Panc1 (cell line): ENCODE results near the gene AP4E1. TPM values are rescaled to one million over a fixed set of nuclear protein-coding genes. Genes with fewer than 3 reads are reported as not detected.
"Not testable (repeated sequence)": the region's sequence is repeated elsewhere in the genome, so short reads cannot be mapped to it uniquely, and the experiment has no call there.

Experiments used
- ATAC-seq: fragments of 200-7000 bp; cut with Tn5 transposase; 2 replicates; pipeline ENCODE4 v1.9.1; 2020; ENCODE audit warnings: mild to moderate bottlenecking, moderate library complexity
- BruUV-seq: library from RNA; stranded (reverse); fragments of 400-500 nt; replicated peaks from 2 replicates; lab custom pipeline; 2021; lab: Mats Ljungman, UMichigan
- CTCF ChIA-PET: fragments of 300-600 bp; sonication (Branson Sonifier 250); formaldehyde crosslinking; loops from one replicate; lab custom pipeline; 2022; ENCODE audit warnings: antibody characterized with exemption; lab: Charles Lee
- POLR2A ChIA-PET: fragments of 300-600 bp; sonication (Branson Sonifier 250); formaldehyde crosslinking; loops from one replicate; lab custom pipeline; 2022; ENCODE audit warnings: antibody characterized with exemption; lab: Charles Lee
- DNase-seq: peaks from one replicate; pipeline ENCODE4 v3.0.0-alpha.2; 2010; ENCODE audit warnings: low read depth, low spot score
- H3K27ac ChIP-seq: 2 replicates; pipeline ENCODE4 v1.5.1; 2011; ENCODE audit warnings: mild to moderate bottlenecking, low read length, inconsistent platforms
- H3K27me3 ChIP-seq: fragments of 200-500 bp; sonication (Bioruptor generic); 2 replicates; pipeline ENCODE4 v1.6.0; 2014; ENCODE audit warnings: low read length, inconsistent platforms; ENCODE audit not compliant: control insufficient read depth, insufficient read depth
- H3K36me3 ChIP-seq: fragments of 200-500 bp; sonication (Bioruptor generic); 2 replicates; pipeline ENCODE4 v1.5.1; 2014; ENCODE audit warnings: inconsistent platforms, mild to moderate bottlenecking, low read length, moderate library complexity; ENCODE audit not compliant: control insufficient read depth, insufficient read depth
- H3K4me1 ChIP-seq: 2 replicates; pipeline ENCODE4 v1.5.1; 2011; ENCODE audit warnings: inconsistent platforms, mild to moderate bottlenecking, low read length, moderate library complexity; ENCODE audit not compliant: control insufficient read depth, insufficient read depth
- H3K4me3 ChIP-seq, 2 experiments: 2 replicates each; pipeline ENCODE4 v1.5.1; 2011 to 2012; ENCODE audit warnings: low read depth in 2 of 2, low read length in 2 of 2, mild to moderate bottlenecking in 2 of 2, inconsistent platforms in 1 of 2, moderate library complexity in 1 of 2
- H3K9me3 ChIP-seq: fragments of 200-500 bp; sonication (Bioruptor generic); 2 replicates; pipeline ENCODE4 v1.5.1; 2014; ENCODE audit warnings: low read depth, mild to moderate bottlenecking, inconsistent platforms, low read length, moderate library complexity; ENCODE audit not compliant: control insufficient read depth, insufficient read depth
- CTCF ChIP-seq: fragments of 450-650 bp; IDR thresholded peaks from 2 replicates; pipeline ENCODE4 v1.5.1; 2017; ENCODE audit warnings: mild to moderate bottlenecking
- POLR2AphosphoS5 ChIP-seq: IDR thresholded peaks from 2 replicates; pipeline ENCODE4 v1.6.1; 2012; ENCODE audit warnings: mild to moderate bottlenecking, low read depth, low read length, moderate library complexity
- REST ChIP-seq, 2 experiments: IDR thresholded peaks; 2 replicates each; pipeline ENCODE4 v1.6.1; 2011 to 2012; ENCODE audit warnings: low read depth in 2 of 2, control low read depth in 1 of 2, low read length in 1 of 2, mild to moderate bottlenecking in 1 of 2, moderate library complexity in 1 of 2; ENCODE audit not compliant: insufficient read depth in 1 of 2
- SIN3A ChIP-seq: IDR thresholded peaks from 2 replicates; pipeline ENCODE4 v1.6.1; 2012; ENCODE audit warnings: low read depth, mild to moderate bottlenecking, low read length, moderate library complexity, borderline replicate concordance; ENCODE audit not compliant: insufficient read depth
- TCF7L2 ChIP-seq: IDR thresholded peaks from 2 replicates; pipeline ENCODE4 v1.6.1; 2011; ENCODE audit warnings: mild to moderate bottlenecking, low read depth, low read length, inconsistent platforms
- in situ Hi-C: cut with HindIII; loops from 2 replicates; pipeline ENCODE4 v1.10.0; 2016; ENCODE audit warnings: low sequenced_read_pairs, low pct_unique_long_range_greater_than_20kb
- intact Hi-C: fragments of 100-400 bp; cut with micrococcal nuclease; formaldehyde crosslinking; loops from one replicate; pipeline ENCODE4 v1.10.0; 2022; ENCODE audit not compliant: unreplicated experiment
- total RNA-seq: library from RNA; stranded (reverse); gene quantifications from one replicate; pipeline ENCODE4 v1.2.1, GENCODE V29; 2021; ENCODE audit not compliant: unreplicated experiment

AP4E1 gene
- total RNA-seq, 1 experiment from 2014 or later: 13.6 TPM

GRCh38 chr15:50944672-50945071 lies 36.2 kb downstream of the AP4E1 start:
- DNase-seq (no peak), ATAC-seq (no peak)
- Histone ChIP-seq H3K36me3 (no peaks in the 10 kb centered on the region), H3K27me3 (no peaks in the 10 kb centered on the region), H3K4me3 (no peak overlapping the region), H3K4me1 (peaks cover 8% of the 10 kb centered on the region; the same call in 1 of the 2 replicates), H3K9me3 (no peaks in the 10 kb centered on the region), H3K27ac (no peak overlapping the region)
- in situ Hi-C loops (no loop called here), intact Hi-C loops (no loop called here)
- no peak for TF ChIP-seq POLR2AphosphoS5
- ChIA-PET CTCF (no interaction called here), POLR2A (no interaction called here)
- BruUV-seq: no TSS peak

DNA sequence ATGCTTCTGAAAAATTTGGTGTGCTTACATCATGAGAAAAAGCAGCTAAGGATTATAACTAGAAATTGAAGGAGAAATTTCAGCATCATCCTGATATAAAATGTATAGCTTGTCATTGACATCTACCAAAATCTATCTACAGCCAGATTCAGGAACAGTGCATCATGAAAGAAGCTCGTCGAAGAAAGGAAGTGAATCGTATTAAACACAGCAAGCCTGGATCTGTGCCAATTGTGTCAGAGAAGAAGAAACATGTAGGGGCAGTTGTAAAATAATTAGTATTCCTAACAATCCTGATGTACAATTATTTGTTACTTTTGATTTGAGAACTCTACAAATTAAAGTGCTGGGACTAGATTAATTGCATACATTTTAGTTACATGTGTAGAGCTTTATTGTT lies 37.2 kb downstream of the AP4E1 start:
- no peak for DNase-seq
- ATAC-seq: no peak
- no peaks in the 10 kb centered on the region for H3K36me3 ChIP-seq
- no peak overlapping the region for H3K27ac ChIP-seq
- no peaks in the 10 kb centered on the region for H3K27me3 ChIP-seq
- no peak overlapping the region for H3K4me3 ChIP-seq
- TF ChIP-seq REST (IDR thresholded peaks at IDR 0.05; ENCODE audit: insufficient read depth in 1 of 2, low read depth in 2 of 2, low read length in 1 of 2) (no peak), TCF7L2 (no peak), SIN3A (no peak), CTCF (no peak), POLR2AphosphoS5 (no peak)
- H3K9me3 ChIP-seq: no peaks in the 10 kb centered on the region
- no TSS peak for BruUV-seq
- ChIA-PET POLR2A (no interaction called here), CTCF (interaction anchor here (0.6 kb wide), 2 partner anchors 93 to 686 kb away, joined by 3 to 7 read pairs; no protein-coding TSS in a partner anchor)
- in situ Hi-C loops: no loop called here
- intact Hi-C loops: no loop called here
- no peaks in the 10 kb centered on the region for H3K4me1 ChIP-seq

GRCh38 chr15:50950745-50951144 lies 42.3 kb downstream of the AP4E1 start:
- in situ Hi-C loops, ATAC-seq, H3K4me1 ChIP-seq, DNase-seq, H3K9me3 ChIP-seq, H3K36me3 ChIP-seq, POLR2A ChIA-PET, H3K4me3 ChIP-seq, intact Hi-C loops, BruUV-seq, CTCF ChIA-PET, H3K27ac ChIP-seq, H3K27me3 ChIP-seq: not testable (repeated sequence)
